Measurements from ENCODE around the gene MYO5A.

MYO5A gene

DNA sequence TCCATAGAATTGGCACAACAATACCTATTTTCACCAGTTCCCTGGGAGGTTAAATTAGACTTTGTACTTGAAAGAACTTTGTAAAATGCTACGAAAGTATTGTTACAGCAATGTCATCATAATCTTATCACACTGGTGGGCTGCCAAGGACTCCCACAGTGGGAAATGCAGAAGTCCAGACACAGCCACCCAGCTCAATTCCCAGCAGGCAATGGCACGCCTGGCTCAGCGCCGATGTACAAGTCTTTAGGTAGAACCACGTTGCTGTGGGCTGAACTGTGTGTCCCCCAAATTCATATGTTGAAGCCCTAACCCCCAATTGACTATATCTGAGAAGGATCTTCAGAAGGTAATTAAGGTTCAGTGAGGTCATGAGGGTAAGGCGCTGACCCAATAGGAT, 245.4 kb downstream of the MYO5A start:
- no peak for DNase-seq

DNA sequence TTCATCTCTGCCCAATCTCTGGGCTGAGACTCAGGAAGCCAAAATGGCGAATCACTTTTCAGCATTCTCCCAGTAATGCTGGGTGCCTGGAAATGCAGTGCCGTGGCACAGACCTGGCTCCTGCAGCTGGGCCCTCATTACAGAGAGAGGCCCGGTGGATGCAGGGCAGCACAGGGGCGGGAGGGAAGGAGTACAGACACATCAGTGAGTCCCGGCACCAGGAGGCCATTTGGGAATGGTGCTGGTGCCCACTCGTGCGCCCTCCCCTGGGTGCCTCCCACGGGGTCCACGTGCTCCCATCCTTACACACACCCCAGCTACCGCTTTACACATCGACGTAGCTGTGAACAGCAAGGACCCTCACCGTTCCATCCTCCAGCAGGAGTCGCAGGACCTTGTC, 246.3 kb downstream of the MYO5A start:
- no peak for DNase-seq

DNA sequence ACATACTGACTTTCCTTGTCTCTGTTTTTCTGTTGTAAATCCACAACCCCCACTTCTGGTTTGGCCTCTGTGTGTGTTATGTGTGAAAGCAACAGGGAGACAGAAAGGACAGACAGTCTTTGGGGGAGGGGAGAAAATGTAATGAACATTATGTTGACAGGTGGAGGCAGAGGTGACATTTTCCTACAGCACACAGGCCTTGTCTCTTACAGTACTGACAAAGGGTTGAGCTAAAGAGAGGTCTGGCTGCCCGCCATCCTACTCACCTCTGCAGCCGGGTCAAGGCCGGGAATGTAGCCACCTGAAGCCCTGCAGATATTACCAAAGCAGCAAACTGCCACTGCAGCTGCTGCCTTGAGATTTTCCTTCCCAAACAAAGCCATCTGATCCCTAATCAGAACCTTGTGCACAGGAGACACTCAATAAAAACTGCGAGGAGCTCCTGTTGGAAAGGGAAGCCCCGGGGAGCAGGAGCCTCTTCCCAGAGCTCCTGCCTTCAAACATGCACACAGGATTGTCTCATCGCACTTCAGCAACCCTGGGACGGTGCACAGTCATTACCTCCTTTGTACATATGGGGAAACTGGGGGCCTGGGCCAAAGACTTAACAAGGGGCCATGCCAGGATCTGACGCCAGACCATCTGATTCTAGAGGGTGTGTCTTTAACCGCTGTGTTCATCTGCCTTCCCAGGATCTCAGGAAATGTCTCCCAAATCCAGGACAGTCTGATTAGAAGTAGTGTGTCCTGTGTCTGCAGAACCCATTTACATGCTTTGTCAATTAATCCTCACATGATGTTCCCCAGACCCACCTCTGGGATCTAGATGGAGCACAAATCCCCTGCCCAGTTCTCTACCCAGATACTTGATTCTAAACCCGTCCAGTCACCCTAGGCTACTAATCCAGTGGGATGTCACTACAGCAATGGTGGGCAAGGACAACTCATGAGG, 247.3 kb downstream of the MYO5A start:
- DNase-seq = no peak

DNA sequence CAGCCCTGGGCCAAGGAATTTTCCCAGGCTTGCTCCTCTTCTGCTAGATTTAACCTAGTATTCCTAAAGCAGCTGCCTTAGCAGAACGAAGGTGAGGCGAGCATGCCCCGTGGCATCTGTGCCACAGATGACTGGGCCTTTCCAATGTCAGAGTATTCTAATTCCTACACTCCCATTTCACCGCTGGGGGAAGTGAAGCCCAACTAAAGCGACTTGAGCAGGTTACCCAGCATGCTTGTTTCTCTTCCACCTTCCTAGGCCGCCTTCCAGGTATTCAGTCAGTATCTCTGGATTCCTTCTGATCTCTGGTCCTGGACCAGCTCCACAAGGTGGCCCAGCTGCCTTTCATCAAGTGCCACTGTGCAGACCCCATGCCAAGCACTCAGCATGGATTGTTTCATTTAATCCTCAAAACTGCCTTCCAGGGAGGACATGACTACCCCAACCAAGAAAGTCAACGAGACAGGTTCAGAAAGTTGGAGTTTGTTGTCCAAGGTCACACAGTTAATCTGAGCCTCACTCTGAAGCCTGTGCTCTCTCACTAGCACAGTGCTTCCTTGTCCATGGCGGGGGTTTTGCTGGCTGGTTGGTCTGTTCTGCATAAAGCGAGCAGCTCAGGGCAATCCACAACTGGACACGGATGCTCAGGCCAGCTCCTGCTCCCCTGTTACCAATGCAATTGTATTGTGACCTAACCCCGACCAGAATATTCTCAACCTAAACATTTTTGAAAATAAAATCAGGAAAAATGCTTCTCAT, 248.2 kb downstream of the MYO5A start:
- DNase-seq = no peak

DNA sequence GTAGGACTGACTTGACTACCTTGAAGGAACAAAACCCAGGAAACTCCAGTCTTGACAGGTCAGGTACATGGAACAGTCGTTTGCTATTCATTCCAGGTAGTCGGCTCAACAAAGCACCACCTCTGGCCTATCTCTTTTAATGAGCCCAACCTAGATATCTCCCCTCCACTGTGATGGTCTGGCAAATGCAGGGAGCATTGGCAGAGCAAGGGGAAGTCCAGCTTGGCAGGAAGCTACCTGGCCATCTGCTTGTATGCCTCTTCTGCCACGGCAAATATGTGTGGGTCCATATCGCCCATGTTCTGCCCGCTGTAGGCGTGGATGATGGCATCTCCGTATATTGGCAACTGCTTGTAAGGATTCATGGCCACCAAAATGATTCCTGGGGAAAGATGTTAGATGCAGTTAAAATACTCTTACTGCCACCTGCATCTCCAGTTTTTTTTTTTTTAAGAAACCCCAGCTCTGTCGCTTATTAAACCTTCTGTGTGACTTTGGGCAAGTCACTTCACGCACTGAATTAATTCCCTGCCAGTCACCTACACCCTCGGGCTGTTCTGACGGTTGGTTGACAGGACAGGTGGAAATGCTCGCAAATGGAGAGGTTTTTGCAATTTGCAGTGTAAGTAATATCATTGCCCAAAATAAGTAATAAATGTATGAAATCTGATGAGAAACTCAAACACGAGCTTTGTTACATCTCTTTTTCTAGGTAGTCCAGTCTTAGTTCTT, 249.9 kb downstream of the MYO5A start:
- DNase-seq = no peak

DNA sequence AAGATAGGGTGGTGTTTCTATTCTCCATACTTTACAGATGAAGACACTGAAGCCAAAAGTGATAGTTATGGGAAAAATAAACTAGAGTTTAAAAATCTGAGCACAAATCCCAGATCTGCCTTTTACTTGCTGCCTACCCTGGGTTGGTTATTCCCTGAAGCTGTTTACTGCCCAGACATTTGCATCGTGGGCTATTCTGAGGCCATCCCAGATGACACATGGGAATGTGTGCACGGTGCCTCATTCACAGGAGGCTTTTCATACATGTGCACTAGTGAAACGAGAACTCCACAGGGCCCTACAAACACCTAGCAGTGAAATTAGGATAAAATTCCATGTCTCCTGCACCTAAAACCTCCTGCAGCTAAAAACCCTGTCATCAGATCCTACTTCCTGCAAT, 250.5 kb downstream of the MYO5A start:
- no peak for DNase-seq

DNA sequence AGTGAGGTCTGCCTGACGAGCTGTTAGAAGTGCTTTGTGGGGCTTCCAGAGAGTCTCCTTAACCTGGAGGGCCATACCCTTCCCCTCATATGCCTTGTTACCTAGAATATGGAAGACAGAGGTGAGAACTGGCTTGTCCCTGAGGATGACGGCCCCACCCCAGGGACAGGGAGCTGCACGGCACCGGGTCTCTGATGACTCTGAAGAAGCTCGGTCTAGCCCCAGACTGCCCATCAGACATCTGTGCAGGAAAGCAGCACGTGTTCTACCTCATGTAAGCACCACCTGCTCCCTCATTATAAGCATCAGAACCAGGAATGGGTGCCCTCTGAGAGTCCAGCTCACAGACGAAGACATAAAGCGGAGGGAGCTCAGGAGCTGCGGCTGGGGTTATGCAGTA, 251.1 kb downstream of the MYO5A start:
- DNase-seq = no peak

DNA sequence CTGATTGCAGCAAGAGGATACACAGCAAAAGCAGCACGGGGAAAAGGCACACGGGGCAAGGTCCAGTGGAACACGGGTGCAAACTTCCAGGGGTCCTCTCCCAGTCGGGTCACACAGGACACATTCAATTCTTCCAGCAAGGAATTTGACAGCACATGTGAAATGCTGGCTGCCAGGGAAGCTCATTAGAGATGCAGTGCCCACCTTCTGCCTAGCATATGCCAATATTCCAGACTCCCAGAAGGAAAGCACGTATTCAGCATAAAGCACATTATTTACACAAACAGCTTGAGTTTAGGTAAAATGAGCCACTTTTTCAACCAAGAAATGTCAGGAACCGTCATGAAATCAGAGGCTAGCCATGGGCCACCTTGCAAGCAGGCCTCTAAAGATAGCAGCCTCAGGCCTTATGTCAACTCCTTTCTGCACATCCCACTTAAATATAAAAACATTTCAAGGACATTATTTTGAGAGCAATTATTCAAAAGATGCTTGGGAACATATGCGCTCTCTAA, 252.4 kb downstream of the MYO5A start:
- no peak for DNase-seq

DNA sequence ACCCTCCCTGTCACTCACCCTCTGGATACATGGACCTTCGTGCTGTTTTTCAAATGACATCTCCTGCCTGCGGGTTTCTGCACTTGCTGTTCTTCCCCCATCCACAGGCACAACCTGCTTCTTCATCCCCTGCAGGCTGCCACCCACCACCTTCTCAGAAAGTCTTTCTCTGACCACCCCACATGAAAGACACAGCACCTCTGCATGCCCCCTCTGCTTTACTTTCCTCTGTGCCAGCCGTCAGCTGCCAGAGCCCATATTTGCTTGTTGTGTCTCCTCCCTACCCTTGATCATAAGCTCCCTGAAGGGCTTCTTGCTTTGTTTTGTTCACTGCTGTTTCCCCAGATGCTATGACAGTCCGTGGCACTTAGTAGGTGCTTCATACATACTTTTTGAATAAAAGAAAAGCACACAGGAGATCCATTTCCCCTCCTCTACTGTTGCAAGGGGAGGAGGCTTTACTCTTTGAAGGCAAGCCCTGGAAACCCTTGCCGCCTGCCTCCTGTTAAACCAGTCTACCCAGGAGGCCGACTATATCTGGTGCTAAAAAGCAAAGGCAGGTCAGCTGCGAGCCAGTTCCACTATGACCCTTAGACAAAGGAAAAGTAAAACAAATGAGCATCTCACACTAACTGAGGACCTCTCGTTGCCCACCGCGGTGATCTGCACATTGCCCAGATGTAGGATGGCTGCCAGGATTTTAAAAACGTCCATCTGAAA, 265.0 kb downstream of the MYO5A start:
- DNase-seq = no peak

DNA sequence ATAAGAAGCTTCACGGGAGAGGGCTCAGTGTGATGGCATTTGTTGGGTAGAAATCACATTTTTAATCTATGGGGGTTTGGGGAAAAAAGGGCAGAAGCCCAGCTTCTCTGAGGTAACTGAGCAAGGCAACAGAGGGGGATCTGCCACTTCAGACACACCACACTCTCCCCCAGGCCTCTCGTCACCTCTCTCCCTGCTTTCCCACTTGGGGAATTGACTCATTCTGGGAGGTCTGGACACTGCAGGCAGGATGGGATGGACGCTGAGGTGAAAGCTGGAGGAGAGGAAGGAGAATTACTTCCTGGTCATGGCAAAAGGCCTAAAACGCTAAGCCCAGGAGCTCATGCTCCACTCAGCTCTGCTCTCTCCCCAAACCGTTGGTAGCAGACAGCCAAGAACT, 266.3 kb downstream of the MYO5A start:
- DNase-seq = no peak

DNA sequence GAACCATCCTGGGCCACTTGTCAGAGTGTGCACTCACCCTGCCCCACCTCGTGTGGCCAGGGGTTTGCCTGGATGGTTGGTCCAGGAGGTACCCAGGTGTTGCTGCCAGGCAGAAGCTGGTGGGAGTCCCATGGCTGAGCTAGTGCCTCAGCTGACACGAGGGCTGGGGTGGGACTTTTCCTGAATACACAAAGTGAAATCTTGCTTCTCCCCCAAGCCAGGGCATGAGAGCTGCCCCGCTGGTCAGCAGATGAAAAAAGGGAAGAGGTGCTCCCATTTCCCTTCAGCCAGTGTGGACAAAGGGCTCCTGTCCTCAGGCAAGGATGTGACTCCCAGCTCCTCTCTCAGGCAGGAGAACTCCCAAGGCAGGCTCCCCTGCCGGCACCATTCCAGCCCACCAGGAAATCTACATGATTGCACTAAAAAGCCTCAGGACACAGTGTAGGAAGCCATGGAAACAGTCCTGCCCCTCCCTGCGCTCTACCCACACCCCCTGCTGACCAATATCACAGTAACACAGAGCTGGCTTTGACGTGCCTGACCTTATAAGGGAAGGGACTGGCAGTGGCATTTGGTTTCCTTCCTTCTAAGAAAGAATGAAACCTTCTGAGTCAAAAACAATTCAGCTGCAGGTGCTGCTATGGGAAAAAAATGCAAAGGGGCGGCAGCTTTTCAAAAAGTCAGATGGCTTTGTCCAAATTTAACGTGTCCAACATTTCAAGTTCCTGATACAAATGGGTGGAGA, 267.0 kb downstream of the MYO5A start:
- no peak for DNase-seq

DNA sequence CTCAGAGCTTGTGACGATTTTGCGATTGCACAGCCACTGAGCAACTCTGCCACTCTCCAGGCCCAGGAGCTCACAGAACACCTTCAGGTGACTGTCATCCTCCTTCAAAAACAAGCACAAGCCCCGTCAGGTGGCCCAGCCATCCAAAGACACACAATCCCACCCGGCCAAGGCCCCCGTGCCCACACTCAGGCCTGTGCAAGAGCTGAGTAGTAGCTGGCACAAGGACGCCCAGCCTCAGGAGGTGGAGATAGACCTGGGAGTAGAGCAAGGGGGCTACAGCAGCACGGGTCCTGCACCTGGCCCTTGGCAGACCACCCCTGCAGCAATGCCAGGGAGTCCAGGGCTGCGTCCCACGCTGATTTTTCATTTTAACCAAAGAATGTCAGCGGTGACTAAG, 267.7 kb downstream of the MYO5A start:
- DNase-seq = no peak

DNA sequence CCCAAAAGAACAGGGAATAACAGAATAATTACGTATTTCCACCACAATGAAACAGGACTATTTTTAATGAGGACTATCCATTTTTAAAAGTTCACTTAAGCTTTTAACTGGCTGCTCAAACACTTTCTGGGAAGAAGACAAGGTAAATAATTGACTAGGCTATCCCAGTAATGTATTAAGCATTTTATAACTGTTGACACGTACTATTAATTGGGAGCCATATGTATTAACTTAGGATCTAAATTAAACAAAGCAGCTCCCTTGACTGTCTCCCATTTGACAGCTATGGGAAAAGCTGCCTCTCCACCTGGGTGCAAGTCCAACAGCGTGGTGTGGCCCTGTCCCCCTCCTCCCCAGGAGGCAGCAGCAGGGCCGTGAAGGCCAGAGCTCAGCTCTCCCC, 269.2 kb downstream of the MYO5A start:
- DNase-seq = no peak

DNA sequence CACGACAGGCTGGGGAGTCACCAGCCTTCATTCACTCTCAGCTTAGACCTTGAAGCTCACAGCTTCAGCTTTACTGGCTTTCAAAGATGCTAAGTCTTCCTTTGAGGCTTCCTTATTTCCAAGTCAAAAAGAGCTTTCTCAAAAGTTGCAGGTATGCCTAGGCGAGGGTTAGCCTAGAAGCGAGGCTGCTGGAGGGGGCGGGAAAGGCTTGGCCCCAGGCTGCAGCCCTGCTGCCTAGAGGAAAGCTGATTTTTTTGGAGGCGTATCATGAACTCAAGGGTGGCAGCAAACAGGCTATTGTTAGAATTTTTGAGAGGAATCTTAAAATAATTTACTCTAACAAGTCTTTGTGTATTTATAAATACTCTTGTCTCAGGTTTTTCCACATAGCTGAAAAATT, 270.2 kb downstream of the MYO5A start:
- DNase-seq = no peak

DNA sequence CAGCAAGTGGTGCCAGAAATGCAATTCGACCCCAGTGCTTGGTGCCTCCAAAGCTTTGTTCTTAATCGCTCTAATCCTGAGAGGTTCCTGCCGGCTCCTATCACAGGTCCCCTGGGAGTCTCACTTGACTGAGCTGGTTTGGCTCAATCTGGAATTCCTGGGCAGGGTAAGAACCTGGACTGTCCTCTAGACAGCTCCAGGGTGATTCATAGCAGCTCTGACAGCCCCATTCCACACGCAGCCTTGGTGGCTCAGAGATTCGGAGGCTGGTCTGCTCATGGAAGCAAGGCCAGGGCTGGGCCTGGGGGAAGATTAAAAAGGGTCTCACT, 271.0 kb downstream of the MYO5A start:
- no peak for DNase-seq

Measured in NCI-H446 treated with DMSO at 0.1 percent for 48 hours (cell line).